Anterior cingulate cortex (tissue), 58 donors: ENCODE measurements around the gene VGLL2.
"Not testable (repeated sequence)": the region's sequence is repeated elsewhere in the genome, so short reads cannot be mapped to it uniquely, and the experiment has no call there.

Experiments used
- DNase-seq, 58 donors: peaks; one replicate each; lab custom pipeline; 2025; lab: John Stamatoyannopoulos, UW

VGLL2 gene

GRCh38 chr6:117265410-117266256 lies at the start of gene VGLL2:
Gene VGLL2 (plus strand): TSS chr6:117265558. CDS start chr6:117265764, 206 bp downstream.
- DNase-seq = peak in 7 of 58 donors; percentile 1 to 12 (median 7)

GRCh38 chr6:117222861-117223260 lies 42.5 kb upstream of the VGLL2 start:
- DNase-seq = no peak

- no peak for DNase-seq
Observed at GRCh38 chr6:117226778-117227177, 38.6 kb upstream of the VGLL2 start.

- no peak for DNase-seq
Observed at GRCh38 chr6:117227245-117227962, 38.0 kb upstream of the VGLL2 start.

- DNase-seq = no peak
Observed at GRCh38 chr6:117228202-117228601, 37.2 kb upstream of the VGLL2 start.

- no peak for DNase-seq
Observed at GRCh38 chr6:117229870-117230269, 35.5 kb upstream of the VGLL2 start.

- no peak for DNase-seq
Observed at GRCh38 chr6:117231466-117231865, 33.9 kb upstream of the VGLL2 start.

GRCh38 chr6:117232196-117232595 lies 33.2 kb upstream of the VGLL2 start:
- no peak for DNase-seq

GRCh38 chr6:117233145-117233544 lies 32.2 kb upstream of the VGLL2 start:
- DNase-seq = no peak

- DNase-seq = no peak
Observed at GRCh38 chr6:117237561-117237960, 27.8 kb upstream of the VGLL2 start.

GRCh38 chr6:117244571-117244970 lies 20.8 kb upstream of the VGLL2 start:
- not testable (repeated sequence) for DNase-seq

GRCh38 chr6:117244979-117245378 lies 20.4 kb upstream of the VGLL2 start:
- not testable (repeated sequence) for DNase-seq

- DNase-seq = no peak
Observed at GRCh38 chr6:117253785-117254184, 11.6 kb upstream of the VGLL2 start.

GRCh38 chr6:117262799-117263198 lies 2.6 kb upstream of the VGLL2 start:
- no peak for DNase-seq

- no peak for DNase-seq
Observed at GRCh38 chr6:117263353-117263927, 1.9 kb upstream of the VGLL2 start.

GRCh38 chr6:117264369-117264691 lies 1.0 kb upstream of the VGLL2 start:
- DNase-seq = no peak

GRCh38 chr6:117264692-117265409 lies 507 bp upstream of the VGLL2 start:
- no peak for DNase-seq

- DNase-seq = no peak
Observed at GRCh38 chr6:117266257-117267053, 1.1 kb downstream of the VGLL2 start.

GRCh38 chr6:117267054-117267347 lies 1.6 kb downstream of the VGLL2 start:
- DNase-seq = no peak
